Measurements from ENCODE around the gene PPARG.

The PPARG gene

DNA sequence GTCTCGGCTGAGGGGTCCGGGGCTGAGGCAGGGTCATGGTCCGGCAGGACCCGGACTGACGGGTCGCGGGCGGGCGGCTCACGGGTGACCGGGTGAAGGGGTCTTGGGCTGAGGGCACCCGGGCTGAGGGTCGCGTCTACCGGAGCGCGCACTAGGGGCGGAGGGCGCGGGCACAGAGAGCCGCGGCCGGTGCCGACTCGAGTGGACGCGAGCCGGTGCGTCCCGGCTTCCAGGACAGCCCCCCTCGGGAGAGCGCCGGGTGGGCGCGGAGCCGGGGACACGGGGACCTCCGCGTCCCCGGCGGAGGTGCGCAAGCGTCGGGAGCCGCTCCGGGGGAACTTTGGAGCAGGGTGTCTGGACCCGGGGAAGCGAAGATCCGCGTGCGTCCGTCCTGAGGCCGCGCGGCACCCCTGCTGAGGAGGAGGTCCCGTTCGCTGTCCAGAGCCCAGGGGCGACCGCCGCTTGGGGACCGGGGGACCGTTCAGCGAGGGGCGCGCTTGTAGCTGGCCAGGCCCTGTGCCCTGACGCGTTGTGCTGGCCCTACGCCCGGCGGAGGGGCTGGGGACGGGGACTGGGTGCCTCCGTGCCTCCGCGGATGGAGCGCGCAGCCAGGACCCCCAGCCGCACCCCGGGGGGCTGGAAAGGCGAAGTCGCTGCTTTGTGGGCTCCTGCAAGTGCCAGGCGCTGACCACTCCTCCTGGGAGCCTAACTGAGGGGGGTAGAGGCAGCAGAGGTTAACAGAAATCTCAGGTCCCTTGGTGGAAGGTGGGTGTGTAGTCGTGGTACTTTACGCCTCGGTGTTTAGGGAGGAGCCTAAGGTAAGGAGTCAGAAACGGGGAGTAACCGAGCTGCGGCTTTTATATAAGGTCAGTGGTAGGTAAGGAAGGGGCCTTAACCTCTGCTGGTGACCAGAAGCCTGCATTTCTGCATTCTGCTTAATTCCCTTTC is at the start of gene PPARG:
TSS of gene PPARG (plus strand) at position 889 of the 948 bp plus-strand sequence. CDS start 90,642 bp downstream, outside the sequence.
- no peak within 1 kb of the TSS for H2AFZ ChIP-seq (ENCODE audit: low read depth, low read length)
- H4K20me1 ChIP-seq (ENCODE audit: insufficient read depth, low read length), result no peaks in the 10 kb centered on the region
- H3K79me2 ChIP-seq (ENCODE audit: insufficient read depth, low read length), result no peaks in the 10 kb centered on the region
- no peak for DNase-seq
- no peaks in the 10 kb centered on the region for H3K27me3 ChIP-seq (ENCODE audit: insufficient read depth, low read length, poor library complexity)
- H3K4me3 ChIP-seq (ENCODE audit: low read depth in 1 of 2, low read length in 2 of 2), result no peak within 1 kb of the TSS
- no peaks in the 10 kb centered on the region for H3K4me1 ChIP-seq (ENCODE audit: insufficient read depth, low read length)
- H3K36me3 ChIP-seq (ENCODE audit: insufficient read depth, low read length), result no peaks in the 10 kb centered on the region
- H3K9ac ChIP-seq (ENCODE audit: low read depth, low read length), result no peak within 1 kb of the TSS
- TF ChIP-seq, protein P1, sequence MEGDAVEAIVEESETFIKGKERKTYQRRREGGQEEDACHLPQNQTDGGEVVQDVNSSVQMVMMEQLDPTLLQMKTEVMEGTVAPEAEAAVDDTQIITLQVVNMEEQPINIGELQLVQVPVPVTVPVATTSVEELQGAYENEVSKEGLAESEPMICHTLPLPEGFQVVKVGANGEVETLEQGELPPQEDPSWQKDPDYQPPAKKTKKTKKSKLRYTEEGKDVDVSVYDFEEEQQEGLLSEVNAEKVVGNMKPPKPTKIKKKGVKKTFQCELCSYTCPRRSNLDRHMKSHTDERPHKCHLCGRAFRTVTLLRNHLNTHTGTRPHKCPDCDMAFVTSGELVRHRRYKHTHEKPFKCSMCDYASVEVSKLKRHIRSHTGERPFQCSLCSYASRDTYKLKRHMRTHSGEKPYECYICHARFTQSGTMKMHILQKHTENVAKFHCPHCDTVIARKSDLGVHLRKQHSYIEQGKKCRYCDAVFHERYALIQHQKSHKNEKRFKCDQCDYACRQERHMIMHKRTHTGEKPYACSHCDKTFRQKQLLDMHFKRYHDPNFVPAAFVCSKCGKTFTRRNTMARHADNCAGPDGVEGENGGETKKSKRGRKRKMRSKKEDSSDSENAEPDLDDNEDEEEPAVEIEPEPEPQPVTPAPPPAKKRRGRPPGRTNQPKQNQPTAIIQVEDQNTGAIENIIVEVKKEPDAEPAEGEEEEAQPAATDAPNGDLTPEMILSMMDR (IDR thresholded peaks at IDR 0.05; ENCODE audit: borderline replicate concordance, extremely low read depth, low read length, poor library complexity, severe bottlenecking), result no peak
- no peak for TF ChIP-seq EZH2 (IDR thresholded peaks at IDR 0.05; ENCODE audit: borderline replicate concordance, low read depth, low read length, severe bottlenecking)
- H3K9me3 ChIP-seq (ENCODE audit: insufficient read depth, low read length, severe bottlenecking), result no peaks in the 10 kb centered on the region
- no peak for ATAC-seq (ENCODE audit: insufficient read depth, low read depth)
- no peak within 1 kb of the TSS for H3K4me2 ChIP-seq (ENCODE audit: insufficient read depth, low read length)
- H3K27ac ChIP-seq (ENCODE audit: low read length), result no peak within 1 kb of the TSS

DNA sequence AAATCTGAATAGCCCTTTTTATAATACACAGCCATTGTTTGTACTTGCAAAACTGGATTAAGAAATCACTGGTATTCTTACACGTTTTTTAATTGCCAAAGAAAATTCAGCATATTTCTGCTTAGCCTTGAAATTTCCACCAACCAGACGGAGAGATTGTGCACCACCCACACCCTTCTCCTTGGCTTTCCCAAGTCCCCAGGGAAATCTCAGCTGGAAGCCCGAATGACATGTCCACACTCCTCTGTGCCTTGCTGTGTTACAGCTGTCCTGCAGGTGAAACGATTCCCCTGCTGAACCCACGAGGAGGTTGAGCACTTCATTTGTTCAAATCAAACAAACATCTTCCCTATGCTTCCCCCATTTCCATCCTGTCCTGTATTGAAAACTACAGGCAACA is 49.6 kb upstream of the PPARG start:
- H3K9me3 ChIP-seq (ENCODE audit: insufficient read depth, low read length, severe bottlenecking), result peaks cover 3% of the 10 kb centered on the region
- no peak for ATAC-seq (ENCODE audit: insufficient read depth, low read depth)

DNA sequence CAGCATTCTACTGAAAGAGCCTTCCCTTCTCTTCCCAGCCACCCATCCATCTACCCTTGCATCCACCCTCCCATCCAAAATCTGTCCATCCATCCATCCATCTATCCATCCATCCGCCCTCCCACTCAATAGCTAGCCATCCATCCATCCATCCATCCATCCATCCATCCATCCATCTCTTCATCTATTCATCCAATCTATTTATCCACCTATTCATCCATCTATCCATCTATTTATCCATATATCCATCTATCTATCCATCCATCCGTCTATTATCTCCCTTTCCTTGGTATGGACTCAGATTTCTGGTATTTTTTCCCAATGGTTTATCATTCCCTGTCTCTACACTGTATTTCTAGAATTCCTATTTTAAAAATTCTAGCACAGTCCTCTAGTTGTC is 46.1 kb upstream of the PPARG start:
- TF ChIP-seq EZH2 (IDR thresholded peaks at IDR 0.05; ENCODE audit: borderline replicate concordance, low read depth, low read length, severe bottlenecking), result no peak
- TF ChIP-seq, protein P1 (IDR thresholded peaks at IDR 0.05; ENCODE audit: borderline replicate concordance, extremely low read depth, low read length, poor library complexity, severe bottlenecking), result no peak
- no peak for ATAC-seq (ENCODE audit: insufficient read depth, low read depth)
- Histone ChIP-seq H3K4me3 (ENCODE audit: low read depth in 1 of 2, low read length in 2 of 2) (no peak overlapping the region), H3K4me2 (ENCODE audit: insufficient read depth, low read length) (no peak overlapping the region), H3K36me3 (ENCODE audit: insufficient read depth, low read length) (no peaks in the 10 kb centered on the region), H3K27ac (ENCODE audit: low read length) (no peak overlapping the region), H4K20me1 (ENCODE audit: insufficient read depth, low read length) (no peaks in the 10 kb centered on the region), H2AFZ (ENCODE audit: low read depth, low read length) (no peak overlapping the region), H3K79me2 (ENCODE audit: insufficient read depth, low read length) (no peaks in the 10 kb centered on the region), H3K9ac (ENCODE audit: low read depth, low read length) (no peak overlapping the region), H3K4me1 (ENCODE audit: insufficient read depth, low read length) (peaks cover 21% of the 10 kb centered on the region), H3K9me3 (ENCODE audit: insufficient read depth, low read length, severe bottlenecking) (peaks cover 3% of the 10 kb centered on the region), H3K27me3 (ENCODE audit: insufficient read depth, low read length, poor library complexity) (no peaks in the 10 kb centered on the region)
- no peak for DNase-seq

More for the DNA sequence above, 49.6 kb upstream of the PPARG start:
- no peak overlapping the region for H3K4me3 ChIP-seq (ENCODE audit: low read depth in 1 of 2, low read length in 2 of 2)
- H3K79me2 ChIP-seq (ENCODE audit: insufficient read depth, low read length), result no peaks in the 10 kb centered on the region
- H3K27me3 ChIP-seq (ENCODE audit: insufficient read depth, low read length, poor library complexity), result no peaks in the 10 kb centered on the region
- H2AFZ ChIP-seq (ENCODE audit: low read depth, low read length), result no peak overlapping the region
- no peaks in the 10 kb centered on the region for H3K36me3 ChIP-seq (ENCODE audit: insufficient read depth, low read length)
- H3K4me2 ChIP-seq (ENCODE audit: insufficient read depth, low read length), result no peak overlapping the region
- no peak for DNase-seq
- no peaks in the 10 kb centered on the region for H3K4me1 ChIP-seq (ENCODE audit: insufficient read depth, low read length)
- TF ChIP-seq EZH2 (IDR thresholded peaks at IDR 0.05; ENCODE audit: borderline replicate concordance, low read depth, low read length, severe bottlenecking), result no peak
- TF ChIP-seq, protein P1 (IDR thresholded peaks at IDR 0.05; ENCODE audit: borderline replicate concordance, extremely low read depth, low read length, poor library complexity, severe bottlenecking), result no peak
- no peak overlapping the region for H3K27ac ChIP-seq (ENCODE audit: low read length)
- no peaks in the 10 kb centered on the region for H4K20me1 ChIP-seq (ENCODE audit: insufficient read depth, low read length)
- no peak overlapping the region for H3K9ac ChIP-seq (ENCODE audit: low read depth, low read length)
